Spleen (tissue), 11 donors: ENCODE results near the gene RASAL3. TPM values are rescaled to one million over a fixed set of nuclear protein-coding genes. Genes with fewer than 3 reads are reported as not detected.
A peak's percentile ranks its signal among the peaks of the same experiment; 100 is the strongest.

Experiments used
- DNase-seq: peaks from one replicate; pipeline ENCODE4 v3.0.0-alpha.2; 2020
- H3K27ac ChIP-seq, 8 donors: fragments of 200-600 bp; sonication (generic) in 7 of 8; 1 replicate in 4 of 8; 2 replicates in 4 of 8; pipeline versions ENCODE4 v1.5.0 to v1.8.0; 2016 to 2021; ENCODE audit warnings: inconsistent platforms in 4 of 8, mild to moderate bottlenecking in 4 of 8, moderate library complexity in 1 of 8
- H3K27me3 ChIP-seq, 7 donors: fragments of 200-600 bp; sonication (generic) in 6 of 7; replicated peaks in 1 of 7; 1 replicate in 4 of 7; 2 replicates in 3 of 7; pipeline versions ENCODE4 v1.5.0 to v1.8.0; 2016 to 2021; ENCODE audit warnings: inconsistent platforms in 3 of 7, mild to moderate bottlenecking in 1 of 7
- H3K36me3 ChIP-seq, 6 donors: fragments of 200-600 bp; sonication (generic) in 5 of 6; 1 replicate in 4 of 6; 2 replicates in 2 of 6; pipeline versions ENCODE4 v1.5.0 to v1.8.0; 2016 to 2021; ENCODE audit warnings: inconsistent platforms in 2 of 6
- H3K4me1 ChIP-seq, 6 donors: fragments of 200-600 bp; sonication (generic) in 5 of 6; 1 replicate in 3 of 6; 2 replicates in 3 of 6; pipeline versions ENCODE4 v1.5.0 to v1.8.0; 2016 to 2021; ENCODE audit warnings: inconsistent platforms in 3 of 6
- H3K4me3 ChIP-seq, 8 donors: fragments of 200-600 bp; sonication (generic) in 7 of 8; 1 replicate in 4 of 8; 2 replicates in 4 of 8; pipeline versions ENCODE4 v1.5.0 to v1.8.0; 2016 to 2021; ENCODE audit warnings: inconsistent platforms in 4 of 8, mild to moderate bottlenecking in 4 of 8, moderate library complexity in 2 of 8
- H3K9me3 ChIP-seq, 8 donors: fragments of 200-600 bp; sonication (generic) in 7 of 8; 1 replicate in 4 of 8; 2 replicates in 4 of 8; pipeline versions ENCODE4 v1.5.0 to v1.8.0; 2016 to 2021; ENCODE audit warnings: inconsistent platforms in 4 of 8
- CTCF ChIP-seq, 11 experiments: fragments of 200-600 bp in 7 of 11; fragments of 450-650 bp in 4 of 11; sonication (generic) in 4 of 11; IDR thresholded peaks in 8 of 11; conservative IDR thresholded peaks in 3 of 11; 1 replicate in 7 of 11; 2 replicates in 4 of 11; pipeline versions ENCODE4 v1.4.0 to v1.8.0; 2016 to 2021; ENCODE audit warnings: antibody characterized with exemption in 11 of 11, inconsistent platforms in 4 of 11, mild to moderate bottlenecking in 1 of 11
- POLR2A ChIP-seq, 3 donors: fragments of 450-650 bp; IDR thresholded peaks; one replicate each; pipeline ENCODE4 v1.5.1; 2017; ENCODE audit warnings: antibody characterized with exemption in 3 of 3, mild to moderate bottlenecking in 1 of 3
- POLR2AphosphoS5 ChIP-seq, 3 donors: sonication (generic); formaldehyde crosslinking; IDR thresholded peaks; one replicate each; pipeline ENCODE4 v1.5.1; 2017; ENCODE audit warnings: antibody characterized with exemption in 3 of 3
- WGBS, 5 donors: extraction: QIAGEN DNeasy Blood & Tissue Kit in 3 of 5; methylation state at CpG; one replicate each; pipeline versions ENCODE4 v1.1.5 to v1.1.7; 2013 to 2018; 5-methylcytosine and 5-hydroxymethylcytosine counted together
- intact Hi-C: fragments of 100-400 bp; cut with DNase I; formaldehyde crosslinking; loops from one replicate; pipeline ENCODE4 v1.15.0; 2023; ENCODE audit warnings: low total_unique reads
- polyA plus RNA-seq, 3 donors: library from polyadenylated mRNA; stranded (reverse); fragments of 200-250 nt; gene quantifications; one replicate each; pipeline ENCODE4 v1.2.1, GENCODE V29; 2013
- total RNA-seq, 7 donors: library from RNA; depleted of rRNA in 3 of 7; stranded (reverse); fragments of >200 nt in 3 of 7; fragmentation: NEBNext Ultra II Directional in 4 of 7; extraction: Animal tissue kit (Norgen Biotek cat#: 25700) in 4 of 7; gene quantifications; one replicate each; pipeline versions ENCODE4 v1.1.0 to v1.2.1, GENCODE V29; 2016 to 2021
- donor health status: healthy with polysubstance abuse.
- donor health status: DM: no; HTN: no; CAD: no; lungs with moderate emphysema.
- donor health status: DM: no; HTN: no; CAD: no.
- donor health status: Bipolar disorder and iron deficiency.
- donor health status: healthy.
- donor health status: DM: no; HTN: no; CAD: no.
- donor health status: DM: yes; HTN: yes; CAD: no.

RASAL3 gene
- total and polyA plus RNA-seq, 10 donors: 31.7 to 79.1 (median 62.2) TPM

- peak overlapping the region in 1 of 8 donors; percentile 19 for H3K4me3 ChIP-seq
- TF ChIP-seq POLR2A (IDR thresholded peaks at IDR 0.05): no peak
- peak in 1 of 3 donors; percentile 32 for TF ChIP-seq POLR2AphosphoS5 (IDR thresholded peaks at IDR 0.05)
- H3K4me1 ChIP-seq: peaks cover 0 to 53% (median 17%) of the 10 kb centered on the region in 6 donors
- intact Hi-C loops: no loop called here
- peaks cover 0 to 99% (median 75%) of the 10 kb centered on the region in 6 donors for H3K36me3 ChIP-seq
- H3K27me3 ChIP-seq: peaks cover 0 to 36% (median 11%) of the 10 kb centered on the region in 7 donors
- DNase-seq: no peak
- no peaks in the 10 kb centered on the region for H3K9me3 ChIP-seq
- 56 to 84% (median 75%) methylated on average over 42 to 54 of the region's 54 CpGs for WGBS, 5 donors
- no peak overlapping the region for H3K27ac ChIP-seq
Measured at GRCh38 chr19:15457701-15458484, 6.5 kb downstream of the RASAL3 start.

GRCh38 chr19:15456871-15457700, 7.3 kb downstream of the RASAL3 start:
- Histone ChIP-seq H3K9me3 (no peaks in the 10 kb centered on the region), H3K4me1 (peaks cover 0 to 50% (median 12%) of the 10 kb centered on the region in 6 donors), H3K27ac (no peak overlapping the region), H3K27me3 (peaks cover 0 to 36% (median 11%) of the 10 kb centered on the region in 7 donors), H3K4me3 (peak overlapping the region in 1 of 8 donors; percentile 19), H3K36me3 (peaks cover 0 to 100% (median 82%) of the 10 kb centered on the region in 6 donors)
- no peak for TF ChIP-seq POLR2A (IDR thresholded peaks at IDR 0.05)
- peak in 1 of 3 donors; percentile 43 for TF ChIP-seq POLR2AphosphoS5 (IDR thresholded peaks at IDR 0.05)
- DNase-seq: no peak
- intact Hi-C loops: no loop called here
- 58 to 89% (median 79%) methylated on average over 56 to 86 of the region's 86 CpGs for WGBS, 5 donors

GRCh38 chr19:15456441-15456840, 7.9 kb downstream of the RASAL3 start:
- no peaks in the 10 kb centered on the region for H3K9me3 ChIP-seq
- no peak overlapping the region for H3K4me3 ChIP-seq
- H3K27ac ChIP-seq: no peak overlapping the region
- peaks cover 0 to 47% (median 6%) of the 10 kb centered on the region in 6 donors for H3K4me1 ChIP-seq
- no peak for DNase-seq
- WGBS, 5 donors: 66 to 86% (median 78%) methylated on average over 8 to 14 of the region's 14 CpGs
- peaks cover 0 to 36% (median 11%) of the 10 kb centered on the region in 7 donors for H3K27me3 ChIP-seq
- TF ChIP-seq POLR2A (IDR thresholded peaks at IDR 0.05): no peak
- peak in 2 of 3 donors; percentile 9 to 60 for TF ChIP-seq POLR2AphosphoS5 (IDR thresholded peaks at IDR 0.05)
- peaks cover 0 to 100% (median 83%) of the 10 kb centered on the region in 6 donors for H3K36me3 ChIP-seq
- intact Hi-C loops: no loop called here

GRCh38 chr19:15455996-15456395, 8.3 kb downstream of the RASAL3 start:
- 93 to 96% (median 94%) methylated on average over 9 of the region's 9 CpGs for WGBS, 5 donors
- DNase-seq: no peak
- Histone ChIP-seq H3K27ac (no peak overlapping the region), H3K4me3 (no peak overlapping the region), H3K27me3 (peaks cover 0 to 36% (median 11%) of the 10 kb centered on the region in 7 donors), H3K9me3 (no peaks in the 10 kb centered on the region), H3K4me1 (peaks cover 0 to 47% (median 5%) of the 10 kb centered on the region in 6 donors), H3K36me3 (peaks cover 0 to 100% (median 83%) of the 10 kb centered on the region in 6 donors)
- no peak for TF ChIP-seq POLR2A (IDR thresholded peaks at IDR 0.05)
- no peak for TF ChIP-seq POLR2AphosphoS5 (IDR thresholded peaks at IDR 0.05)
- intact Hi-C loops: no loop called here

- 83 to 95% (median 90%) methylated on average over 13 to 17 of the region's 17 CpGs for WGBS, 5 donors
- no peaks in the 10 kb centered on the region for H3K9me3 ChIP-seq
- H3K4me3 ChIP-seq: no peak overlapping the region
- H3K36me3 ChIP-seq: peaks cover 0 to 83% (median 67%) of the 10 kb centered on the region in 6 donors
- peaks cover 0 to 48% (median 7%) of the 10 kb centered on the region in 6 donors for H3K4me1 ChIP-seq
- no peak for DNase-seq
- H3K27ac ChIP-seq: no peak overlapping the region
- intact Hi-C loops: no loop called here
- H3K27me3 ChIP-seq: peaks cover 0 to 36% (median 11%) of the 10 kb centered on the region in 7 donors
- peak in 2 of 3 donors; percentile 16 to 57 for TF ChIP-seq POLR2AphosphoS5 (IDR thresholded peaks at IDR 0.05)
- TF ChIP-seq CTCF (IDR thresholded peaks at IDR 0.05 in 8 of 11, conservative IDR thresholded peaks at IDR 0.05 in 3 of 11): no peak
Measured at GRCh38 chr19:15453906-15454860, 10.2 kb downstream of the RASAL3 start.
